GM12878 (cell line): ENCODE results near the gene CKB. TPM values are rescaled to one million over a fixed set of nuclear protein-coding genes. Genes with fewer than 3 reads are reported as not detected.

Experiments
- BACH1 ChIP-seq: fragments of 450-650 bp; IDR thresholded peaks from 2 replicates; pipeline ENCODE4 v1.6.1; 2017; ENCODE audit warnings: mild to moderate bottlenecking, borderline replicate concordance
- EZH2 ChIP-seq: IDR thresholded peaks from 2 replicates; pipeline ENCODE4 v1.6.1; 2012; ENCODE audit warnings: low read depth, mild to moderate bottlenecking, control low read depth, inconsistent platforms, low read length, borderline replicate concordance; ENCODE audit not compliant: control insufficient read depth
- FOXM1 ChIP-seq: IDR thresholded peaks from 2 replicates; pipeline ENCODE4 v1.6.1; 2012; ENCODE audit warnings: low read depth, mild to moderate bottlenecking, inconsistent platforms, low read length, moderate library complexity
- HCFC1 ChIP-seq: fragments of 150-350 bp; IDR thresholded peaks from 2 replicates; pipeline ENCODE4 v1.6.1; 2014; ENCODE audit warnings: low read length
- MEF2A ChIP-seq: IDR thresholded peaks from 2 replicates; pipeline ENCODE4 v1.6.1; 2011; ENCODE audit warnings: low read depth, mild to moderate bottlenecking, low read length, moderate library complexity; ENCODE audit not compliant: insufficient read depth
- NFIC ChIP-seq: IDR thresholded peaks from 2 replicates; pipeline ENCODE4 v1.6.1; 2012; ENCODE audit warnings: low read depth, mild to moderate bottlenecking, inconsistent platforms, low read length, moderate library complexity
- NFXL1 ChIP-seq: fragments of 450-650 bp; IDR thresholded peaks from 2 replicates; pipeline ENCODE4 v1.6.1; 2017; ENCODE audit warnings: antibody characterized with exemption, mild to moderate bottlenecking, borderline replicate concordance
- NKRF ChIP-seq: fragments of 450-650 bp; conservative IDR thresholded peaks from 2 replicates; pipeline ENCODE4 v1.6.1; 2017; ENCODE audit warnings: mild to moderate bottlenecking, moderate library complexity
- PAX5 ChIP-seq: IDR thresholded peaks from 2 replicates; pipeline ENCODE4 v1.6.1; 2011; ENCODE audit warnings: low read depth, low read length, borderline replicate concordance
- PAX8 ChIP-seq: fragments of 450-650 bp; IDR thresholded peaks from 2 replicates; pipeline ENCODE4 v1.6.1; 2017; ENCODE audit warnings: mild to moderate bottlenecking, moderate library complexity
- POLR2AphosphoS5 ChIP-seq: IDR thresholded peaks from 2 replicates; pipeline ENCODE4 v1.6.1; 2011; ENCODE audit warnings: mild to moderate bottlenecking, low read length, inconsistent platforms
- SMC3 ChIP-seq: IDR thresholded peaks from 2 replicates; pipeline ENCODE4 v1.6.1; 2011; ENCODE audit warnings: low read length, improper control_type of control experiment, borderline replicate concordance
- ZNF24 ChIP-seq: fragments of 450-650 bp; IDR thresholded peaks from 2 replicates; pipeline ENCODE4 v1.6.1; 2017; ENCODE audit warnings: antibody characterized with exemption, mild to moderate bottlenecking
- ZSCAN29 ChIP-seq: fragments of 450-650 bp; IDR thresholded peaks from 2 replicates; pipeline ENCODE4 v1.6.1; 2017; ENCODE audit warnings: mild to moderate bottlenecking, moderate library complexity
- ZZZ3 ChIP-seq: IDR thresholded peaks from 2 replicates; pipeline ENCODE4 v1.6.1; 2011; ENCODE audit warnings: low read depth; ENCODE audit not compliant: control insufficient read depth, insufficient read length
- polyA plus RNA-seq, 11 experiments: library from polyadenylated mRNA; depleted of rRNA in 4 of 11; unstranded in 6 of 11; stranded (reverse) in 5 of 11; fragments of >200 nt; fragmentation: Nextera tagmentation in 4 of 11; fragmentation: Illumina TruSeq in 1 of 11; extraction: Ambion mirVana in 4 of 11; extraction: Trizol in 1 of 11; gene quantifications; 1 replicate in 1 of 11; 2 replicates in 10 of 11; pipeline versions ENCODE4 v1.2.1 to v1.2.3, GENCODE V29; 2011 to 2016; ENCODE audit warnings: inconsistent platforms in 2 of 11, missing spikeins in 2 of 11, low read depth in 1 of 11
- total RNA-seq, 4 experiments: library from RNA; depleted of rRNA in 3 of 4; stranded (reverse); fragments of >200 nt in 3 of 4; fragmentation: Illumina TruSeq in 1 of 4; extraction: Trizol in 1 of 4; gene quantifications; 2 replicates each; pipeline versions ENCODE4 v1.2.1 to v1.2.3, GENCODE V29; 2013 to 2021
- TF ChIP-seq, protein P1 (sequence below): IDR thresholded peaks from 2 replicates; pipeline ENCODE4 v1.6.1; 2012; ENCODE audit warnings: low read length, inconsistent platforms
- TF ChIP-seq, protein P2 (sequence below): IDR thresholded peaks from 2 replicates; pipeline ENCODE4 v1.6.1; 2012; ENCODE audit warnings: low read depth, low read length, improper control_type of control experiment
- TF ChIP-seq, protein P3 (sequence below): IDR thresholded peaks from 2 replicates; pipeline ENCODE4 v1.6.1; 2011; ENCODE audit warnings: low read depth, low read length, improper control_type of control experiment, borderline replicate concordance

The CKB gene
- total and polyA plus RNA-seq, 10 of the 15 experiments (the other 5 are each of a cell fraction or from before 2014, with no cell fraction given) = 0.40 to 6.1 (median 2.3) TPM

DNA sequence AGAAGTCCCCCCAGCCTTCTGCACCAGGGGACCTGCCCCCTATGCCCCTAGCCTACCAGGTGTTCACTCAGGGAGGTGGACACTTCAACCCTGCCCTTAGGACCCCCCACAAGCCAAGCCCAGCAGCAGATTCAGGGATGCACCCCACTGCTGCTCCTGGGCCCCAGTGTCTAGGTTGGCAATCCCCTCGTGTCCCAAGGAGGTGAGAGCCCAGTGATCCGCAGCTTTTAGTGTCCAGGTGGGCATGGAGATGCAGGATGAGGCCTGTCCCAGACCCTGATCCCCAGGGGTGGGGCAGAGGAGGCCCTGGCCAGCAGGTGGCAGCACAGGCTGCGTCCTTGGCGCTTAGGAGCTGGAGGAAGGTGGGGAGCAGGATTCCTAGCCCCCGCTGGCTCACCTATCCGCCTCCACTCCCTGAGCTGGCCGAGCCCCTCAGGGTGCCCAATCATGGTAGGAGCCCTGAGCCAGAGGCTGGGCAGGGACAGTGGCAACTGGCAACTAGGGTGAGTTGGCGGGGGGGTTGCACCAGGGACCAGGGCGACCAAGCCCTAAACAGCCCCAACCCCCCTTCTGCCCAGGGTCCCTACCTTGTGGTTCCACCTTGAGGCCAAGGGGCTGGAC is 4.1 kb downstream of the CKB start (continued):
- TF ChIP-seq, protein P1, sequence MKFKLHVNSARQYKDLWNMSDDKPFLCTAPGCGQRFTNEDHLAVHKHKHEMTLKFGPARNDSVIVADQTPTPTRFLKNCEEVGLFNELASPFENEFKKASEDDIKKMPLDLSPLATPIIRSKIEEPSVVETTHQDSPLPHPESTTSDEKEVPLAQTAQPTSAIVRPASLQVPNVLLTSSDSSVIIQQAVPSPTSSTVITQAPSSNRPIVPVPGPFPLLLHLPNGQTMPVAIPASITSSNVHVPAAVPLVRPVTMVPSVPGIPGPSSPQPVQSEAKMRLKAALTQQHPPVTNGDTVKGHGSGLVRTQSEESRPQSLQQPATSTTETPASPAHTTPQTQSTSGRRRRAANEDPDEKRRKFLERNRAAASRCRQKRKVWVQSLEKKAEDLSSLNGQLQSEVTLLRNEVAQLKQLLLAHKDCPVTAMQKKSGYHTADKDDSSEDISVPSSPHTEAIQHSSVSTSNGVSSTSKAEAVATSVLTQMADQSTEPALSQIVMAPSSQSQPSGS = no peak
- TF ChIP-seq, protein P2, sequence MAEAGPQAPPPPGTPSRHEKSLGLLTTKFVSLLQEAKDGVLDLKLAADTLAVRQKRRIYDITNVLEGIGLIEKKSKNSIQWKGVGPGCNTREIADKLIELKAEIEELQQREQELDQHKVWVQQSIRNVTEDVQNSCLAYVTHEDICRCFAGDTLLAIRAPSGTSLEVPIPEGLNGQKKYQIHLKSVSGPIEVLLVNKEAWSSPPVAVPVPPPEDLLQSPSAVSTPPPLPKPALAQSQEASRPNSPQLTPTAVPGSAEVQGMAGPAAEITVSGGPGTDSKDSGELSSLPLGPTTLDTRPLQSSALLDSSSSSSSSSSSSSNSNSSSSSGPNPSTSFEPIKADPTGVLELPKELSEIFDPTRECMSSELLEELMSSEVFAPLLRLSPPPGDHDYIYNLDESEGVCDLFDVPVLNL = no peak
- TF ChIP-seq FOXM1 = no peak
- TF ChIP-seq PAX8 = no peak
- TF ChIP-seq EZH2 = no peak
- TF ChIP-seq, protein P3, sequence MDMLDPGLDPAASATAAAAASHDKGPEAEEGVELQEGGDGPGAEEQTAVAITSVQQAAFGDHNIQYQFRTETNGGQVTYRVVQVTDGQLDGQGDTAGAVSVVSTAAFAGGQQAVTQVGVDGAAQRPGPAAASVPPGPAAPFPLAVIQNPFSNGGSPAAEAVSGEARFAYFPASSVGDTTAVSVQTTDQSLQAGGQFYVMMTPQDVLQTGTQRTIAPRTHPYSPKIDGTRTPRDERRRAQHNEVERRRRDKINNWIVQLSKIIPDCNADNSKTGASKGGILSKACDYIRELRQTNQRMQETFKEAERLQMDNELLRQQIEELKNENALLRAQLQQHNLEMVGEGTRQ = no peak
- no peak for TF ChIP-seq ZSCAN29
- TF ChIP-seq BACH1 = no peak
- TF ChIP-seq ZNF24 = no peak
- TF ChIP-seq NFXL1 = no peak
- TF ChIP-seq SMC3 = peak; percentile 93
- TF ChIP-seq ZZZ3 = no peak
- no peak for TF ChIP-seq POLR2AphosphoS5
- no peak for TF ChIP-seq PAX5
- TF ChIP-seq NKRF = no peak
- TF ChIP-seq HCFC1 = no peak
- no peak for TF ChIP-seq MEF2A
- TF ChIP-seq NFIC = no peak
